A673 (cell line): ENCODE data around the gene POLR3A. TPM values are rescaled to one million over a fixed set of nuclear protein-coding genes. Genes with fewer than 3 reads are reported as not detected.

Source experiments
- BruUV-seq: library from RNA; stranded (reverse); fragments of 400-500 nt; replicated peaks from 2 replicates; lab custom pipeline; 2021; lab: Mats Ljungman, UMichigan
- CTCF ChIA-PET: fragments of 300-600 bp; sonication (Branson Sonifier 250); formaldehyde crosslinking; loops from one replicate; lab custom pipeline; 2022; ENCODE audit warnings: antibody characterized with exemption; lab: Charles Lee
- POLR2A ChIA-PET: fragments of 300-600 bp; sonication (Branson Sonifier 250); formaldehyde crosslinking; loops from one replicate; lab custom pipeline; 2022; ENCODE audit warnings: antibody characterized with exemption; ENCODE audit not compliant: low non-redundant PET; lab: Charles Lee
- DNase-seq: peaks from one replicate; pipeline ENCODE4 v3.0.0-alpha.2; 2015; ENCODE audit warnings: low spot score
- H3K27ac ChIP-seq: fragments of 200-600 bp; sonication (generic); 2 replicates; pipeline ENCODE4 v1.5.1; 2016; ENCODE audit warnings: mixed run types, low read depth, mild to moderate bottlenecking, mixed read lengths, antibody characterized with exemption, low read length; ENCODE audit not compliant: poor library complexity, severe bottlenecking
- H3K27me3 ChIP-seq: fragments of 200-600 bp; sonication (generic); replicated peaks from 2 replicates; pipeline ENCODE4 v1.6.1; 2017; ENCODE audit warnings: mixed run types, low read depth, mild to moderate bottlenecking, mixed read lengths, antibody characterized with exemption, low read length; ENCODE audit not compliant: insufficient read depth, poor library complexity
- H3K36me3 ChIP-seq: fragments of 200-600 bp; sonication (generic); 2 replicates; pipeline ENCODE4 v1.6.1; 2016; ENCODE audit warnings: mixed run types, mild to moderate bottlenecking, mixed read lengths, antibody characterized with exemption, low read length; ENCODE audit not compliant: insufficient read depth, poor library complexity, severe bottlenecking
- H3K4me1 ChIP-seq: fragments of 200-600 bp; sonication (generic); 2 replicates; pipeline ENCODE4 v1.6.1; 2017; ENCODE audit warnings: mixed run types, mild to moderate bottlenecking, mixed read lengths, antibody characterized with exemption, low read length; ENCODE audit not compliant: insufficient read depth, poor library complexity, severe bottlenecking
- H3K4me3 ChIP-seq: fragments of 200-600 bp; sonication (generic); 2 replicates; pipeline ENCODE4 v1.5.1; 2016; ENCODE audit warnings: low read depth, mixed run types, mild to moderate bottlenecking, mixed read lengths, low read length; ENCODE audit not compliant: poor library complexity, severe bottlenecking
- H3K9me3 ChIP-seq: fragments of 200-600 bp; sonication (generic); 2 replicates; pipeline ENCODE4 v1.6.1; 2016; ENCODE audit warnings: mixed run types, low read depth, mild to moderate bottlenecking, mixed read lengths, antibody characterized with exemption, low read length; ENCODE audit not compliant: poor library complexity, severe bottlenecking
- EZH2 ChIP-seq: fragments of 200-600 bp; sonication (generic); IDR thresholded peaks from 2 replicates; pipeline ENCODE4 v1.6.1; 2017; ENCODE audit warnings: borderline replicate concordance, low read depth, mild to moderate bottlenecking, mixed read lengths, antibody characterized with exemption, low read length; ENCODE audit not compliant: poor library complexity, severe bottlenecking
- intact Hi-C: fragments of 100-400 bp; cut with micrococcal nuclease; formaldehyde crosslinking; loops from one replicate; pipeline ENCODE4 v1.10.0; 2022; ENCODE audit not compliant: unreplicated experiment
- total RNA-seq: library from RNA; stranded (reverse); gene quantifications from 2 replicates; pipeline ENCODE4 v1.2.3, GENCODE V29; 2021
- TF ChIP-seq, protein P1 (sequence below): fragments of 300-800, 200-600 bp; sonication (generic); conservative IDR thresholded peaks from 2 replicates; pipeline ENCODE4 v1.5.1; 2017; ENCODE audit warnings: low read depth, mild to moderate bottlenecking, antibody characterized with exemption, low read length, moderate library complexity, mixed read lengths

Gene POLR3A
- total RNA-seq, 1 experiment from 2014 or later, result 27.8 TPM

DNA sequence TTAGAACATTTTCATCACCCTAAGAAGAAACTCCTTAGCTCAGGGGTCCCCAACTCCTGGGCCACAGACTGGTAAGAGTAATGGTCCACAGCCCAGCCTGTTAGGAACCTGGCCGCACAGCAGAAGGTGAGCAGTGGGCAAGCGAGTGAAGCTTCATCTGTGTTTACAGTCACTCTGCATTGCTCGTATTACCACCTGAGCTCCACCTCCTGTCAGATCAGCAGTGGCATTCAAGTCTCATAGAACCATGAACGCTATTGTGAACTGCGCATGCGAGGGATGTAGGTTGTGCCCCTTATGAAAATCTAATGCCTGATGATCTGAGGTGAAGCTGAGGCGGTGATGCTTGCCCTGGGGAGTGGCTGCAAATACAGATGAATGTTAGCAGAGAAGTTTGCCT, 65.4 kb downstream of the POLR3A start:
- no peaks in the 10 kb centered on the region for H3K36me3 ChIP-seq
- TF ChIP-seq, protein P1, sequence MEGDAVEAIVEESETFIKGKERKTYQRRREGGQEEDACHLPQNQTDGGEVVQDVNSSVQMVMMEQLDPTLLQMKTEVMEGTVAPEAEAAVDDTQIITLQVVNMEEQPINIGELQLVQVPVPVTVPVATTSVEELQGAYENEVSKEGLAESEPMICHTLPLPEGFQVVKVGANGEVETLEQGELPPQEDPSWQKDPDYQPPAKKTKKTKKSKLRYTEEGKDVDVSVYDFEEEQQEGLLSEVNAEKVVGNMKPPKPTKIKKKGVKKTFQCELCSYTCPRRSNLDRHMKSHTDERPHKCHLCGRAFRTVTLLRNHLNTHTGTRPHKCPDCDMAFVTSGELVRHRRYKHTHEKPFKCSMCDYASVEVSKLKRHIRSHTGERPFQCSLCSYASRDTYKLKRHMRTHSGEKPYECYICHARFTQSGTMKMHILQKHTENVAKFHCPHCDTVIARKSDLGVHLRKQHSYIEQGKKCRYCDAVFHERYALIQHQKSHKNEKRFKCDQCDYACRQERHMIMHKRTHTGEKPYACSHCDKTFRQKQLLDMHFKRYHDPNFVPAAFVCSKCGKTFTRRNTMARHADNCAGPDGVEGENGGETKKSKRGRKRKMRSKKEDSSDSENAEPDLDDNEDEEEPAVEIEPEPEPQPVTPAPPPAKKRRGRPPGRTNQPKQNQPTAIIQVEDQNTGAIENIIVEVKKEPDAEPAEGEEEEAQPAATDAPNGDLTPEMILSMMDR, result no peak
- TF ChIP-seq EZH2, result no peak
- no peak overlapping the region for H3K4me3 ChIP-seq
- H3K27ac ChIP-seq, result no peak overlapping the region
- no peaks in the 10 kb centered on the region for H3K9me3 ChIP-seq
- H3K27me3 ChIP-seq, result no peaks in the 10 kb centered on the region
- intact Hi-C loops, result no loop called here
- ChIA-PET POLR2A (no interaction called here), CTCF (no interaction called here)
- BruUV-seq, result no TSS peak
- DNase-seq, result no peak
- no peaks in the 10 kb centered on the region for H3K4me1 ChIP-seq

DNA sequence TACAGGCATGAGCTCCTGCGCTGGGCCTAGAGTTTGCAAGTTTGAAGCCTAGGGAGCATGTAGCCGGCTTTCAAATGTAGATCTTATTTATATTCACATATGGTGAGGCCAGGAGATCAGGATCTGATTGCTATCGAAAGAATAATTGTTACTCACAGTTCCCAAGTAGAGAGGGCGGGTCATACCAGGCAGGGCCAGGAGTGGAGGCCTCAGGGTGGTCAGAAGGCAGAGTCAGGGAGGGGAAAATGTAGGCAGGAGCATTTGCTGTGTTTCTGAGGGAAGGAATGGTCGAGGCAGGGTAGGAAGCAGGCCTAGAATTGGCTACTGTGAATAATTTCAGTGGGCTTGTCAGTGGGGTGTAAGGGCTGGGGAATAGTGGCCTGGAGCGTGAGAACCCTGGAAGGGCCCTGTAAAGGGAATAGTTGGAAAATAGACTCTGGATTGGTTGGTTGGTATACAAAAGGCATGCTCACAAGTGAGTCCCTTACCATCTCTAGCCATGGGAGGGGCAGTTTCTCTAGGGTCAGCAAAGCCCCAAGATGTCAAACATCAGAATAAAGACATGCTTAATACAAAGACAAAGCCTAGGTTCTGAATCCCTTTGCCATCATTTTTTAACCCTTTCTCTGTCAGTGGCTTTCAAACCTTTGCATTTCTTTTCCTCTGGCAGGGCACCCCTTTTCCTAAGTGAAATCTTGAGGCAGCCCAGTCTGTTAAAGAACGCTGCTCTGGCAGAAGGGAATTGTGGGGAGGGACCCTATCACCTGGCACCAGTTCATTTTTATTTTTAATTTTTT, 66.8 kb downstream of the POLR3A start:
- no TSS peak for BruUV-seq
- H3K9me3 ChIP-seq, result no peaks in the 10 kb centered on the region
- TF ChIP-seq, protein P1, result no peak
- TF ChIP-seq EZH2, result no peak
- H3K27me3 ChIP-seq, result no peaks in the 10 kb centered on the region
- POLR2A ChIA-PET, result no interaction called here
- H3K4me1 ChIP-seq, result no peaks in the 10 kb centered on the region
- H3K27ac ChIP-seq, result no peak overlapping the region
- intact Hi-C loops, result no loop called here
- no peak for DNase-seq
- H3K4me3 ChIP-seq, result no peak overlapping the region
- no peaks in the 10 kb centered on the region for H3K36me3 ChIP-seq
- CTCF ChIA-PET, result no interaction called here

DNA sequence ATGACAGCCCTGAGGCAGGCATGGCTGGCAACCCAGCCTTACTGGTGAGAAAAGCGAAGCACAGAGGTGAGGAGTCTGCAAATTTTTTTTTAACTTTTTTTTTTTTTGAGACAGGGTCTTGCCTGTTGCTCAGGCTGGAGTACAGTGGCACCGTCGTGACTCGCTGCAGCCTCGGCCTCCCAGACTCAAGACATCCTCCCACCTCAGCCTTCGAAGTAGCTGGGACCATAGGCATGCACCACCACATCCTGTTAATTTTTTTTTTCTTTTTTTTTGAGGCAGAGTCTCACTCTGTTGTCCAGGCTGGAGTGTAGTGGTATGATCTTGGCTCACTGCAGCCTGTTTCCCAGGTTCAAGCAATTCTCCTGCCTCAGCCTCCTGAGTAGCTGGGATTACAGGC, 67.6 kb downstream of the POLR3A start:
- DNase-seq, result no peak
- intact Hi-C loops, result no loop called here
- CTCF ChIA-PET, result no interaction called here

More for the DNA sequence above, 67.6 kb downstream of the POLR3A start:
- TF ChIP-seq, protein P1, result no peak
- no peak for TF ChIP-seq EZH2
- Histone ChIP-seq H3K4me3 (no peak overlapping the region), H3K27me3 (no peaks in the 10 kb centered on the region), H3K27ac (no peak overlapping the region), H3K36me3 (no peaks in the 10 kb centered on the region), H3K4me1 (no peaks in the 10 kb centered on the region), H3K9me3 (no peaks in the 10 kb centered on the region)
- POLR2A ChIA-PET, result no interaction called here
- no TSS peak for BruUV-seq
